Skin of body (tissue), 2 donors: ENCODE data around the gene ZNF511. TPM values are rescaled to one million over a fixed set of nuclear protein-coding genes. Genes with fewer than 3 reads are reported as not detected.
A peak's percentile ranks its signal among the peaks of the same experiment; 100 is the strongest.
"Not testable (repeated sequence)": the region's sequence is repeated elsewhere in the genome, so short reads cannot be mapped to it uniquely, and the experiment has no call there.

Source experiments
- DNase-seq: peaks from one replicate; lab custom pipeline; 2025; lab: John Stamatoyannopoulos, UW
- total RNA-seq: library from RNA; depleted of rRNA; stranded (reverse); fragments of >200 nt; gene quantifications from one replicate; pipeline ENCODE4 v1.2.3, GENCODE V29; 2014

The ZNF511 gene
- total RNA-seq, 1 donor from 2014 or later = 12.2 TPM

- no peak for DNase-seq
Measured at GRCh38 chr10:133313192-133313591, 4.5 kb downstream of the ZNF511 start.

- no peak for DNase-seq
Measured at GRCh38 chr10:133314911-133315310, 6.2 kb downstream of the ZNF511 start.

- DNase-seq = no peak
Measured at GRCh38 chr10:133315847-133316246, 7.1 kb downstream of the ZNF511 start.

GRCh38 chr10:133316266-133316665 is 7.6 kb downstream of the ZNF511 start:
- no peak for DNase-seq

- DNase-seq = no peak
Measured at GRCh38 chr10:133316732-133317131, 8.0 kb downstream of the ZNF511 start.

GRCh38 chr10:133318494-133319127 is 9.9 kb downstream of the ZNF511 start:
- no peak for DNase-seq

- DNase-seq = not testable (repeated sequence)
Measured at GRCh38 chr10:133320852-133321422, 12.2 kb downstream of the ZNF511 start.

- DNase-seq = not testable (repeated sequence)
Measured at GRCh38 chr10:133322064-133322709, 13.5 kb downstream of the ZNF511 start.

- DNase-seq = no peak
Measured at GRCh38 chr10:133324198-133324792, 15.6 kb downstream of the ZNF511 start.

GRCh38 chr10:133324857-133325260 is 16.1 kb downstream of the ZNF511 start:
- DNase-seq = no peak

- no peak for DNase-seq
Measured at GRCh38 chr10:133325440-133326222, 16.9 kb downstream of the ZNF511 start.

- DNase-seq = no peak
Measured at GRCh38 chr10:133326223-133326551, 17.5 kb downstream of the ZNF511 start.

GRCh38 chr10:133326745-133327650 is 18.3 kb downstream of the ZNF511 start:
- no peak for DNase-seq

GRCh38 chr10:133327651-133328357 is 19.1 kb downstream of the ZNF511 start:
- no peak for DNase-seq

- no peak for DNase-seq
Measured at GRCh38 chr10:133328358-133329343, 19.9 kb downstream of the ZNF511 start.

GRCh38 chr10:133329491-133330202 is 20.9 kb downstream of the ZNF511 start:
- peak; percentile 58 for DNase-seq

- no peak for DNase-seq
Measured at GRCh38 chr10:133332936-133333699, 24.4 kb downstream of the ZNF511 start.
